Measurements from ENCODE around the gene GPHN.

GRCh38 chr14:66600416-66600815 is 92.5 kb downstream of the GPHN start:
- TF ChIP-seq AFF4 (CRISPR knock-in tag; IDR thresholded peaks at IDR 0.05; ENCODE audit: borderline replicate concordance) (no peak), TEAD4 (CRISPR knock-in tag; IDR thresholded peaks at IDR 0.05) (no peak), ELF4 (CRISPR knock-in tag; IDR thresholded peaks at IDR 0.05; ENCODE audit: low read depth) (no peak), IRF2 (CRISPR knock-in tag; IDR thresholded peaks at IDR 0.05; ENCODE audit: borderline replicate concordance, low read depth) (no peak)
